ENCODE results near the gene DDX20.

The DDX20 gene

GRCh38 chr1:111777301-111777700 is 21.6 kb downstream of the DDX20 start:
- no peak for TF ChIP-seq CTCF (conservative IDR thresholded peaks at IDR 0.05; ENCODE audit: low read depth)
- ChIA-PET POLR2A (ENCODE audit: low non-redundant PET) (no interaction called here), CTCF (no interaction called here)
- no peak overlapping the region for H3K27ac ChIP-seq
- DNase-seq (ENCODE audit: low spot score): no peak

GRCh38 chr1:111778066-111778465 is 22.4 kb downstream of the DDX20 start:
- TF ChIP-seq CTCF (conservative IDR thresholded peaks at IDR 0.05; ENCODE audit: low read depth): no peak
- no peak for DNase-seq (ENCODE audit: low spot score)
- ChIA-PET CTCF (no interaction called here), POLR2A (ENCODE audit: low non-redundant PET) (no interaction called here)
- no peak overlapping the region for H3K27ac ChIP-seq

GRCh38 chr1:111778541-111779051 is 22.9 kb downstream of the DDX20 start:
- ChIA-PET POLR2A (ENCODE audit: low non-redundant PET) (no interaction called here), CTCF (no interaction called here)
- DNase-seq (ENCODE audit: low spot score): no peak

GRCh38 chr1:111779546-111779945 is 23.8 kb downstream of the DDX20 start:
- TF ChIP-seq CTCF (conservative IDR thresholded peaks at IDR 0.05; ENCODE audit: low read depth): no peak
- ChIA-PET POLR2A (ENCODE audit: low non-redundant PET) (no interaction called here), CTCF (no interaction called here)
- H3K27ac ChIP-seq: no peak overlapping the region
- DNase-seq (ENCODE audit: low spot score): no peak

More at GRCh38 chr1:111778541-111779051, 22.9 kb downstream of the DDX20 start:
- no peak overlapping the region for H3K27ac ChIP-seq
- no peak for TF ChIP-seq CTCF (conservative IDR thresholded peaks at IDR 0.05; ENCODE audit: low read depth)

GRCh38 chr1:111784273-111784901 is 28.7 kb downstream of the DDX20 start:
- H3K27ac ChIP-seq: no peak overlapping the region
- POLR2A ChIA-PET (ENCODE audit: low non-redundant PET): no interaction called here
- TF ChIP-seq CTCF (conservative IDR thresholded peaks at IDR 0.05; ENCODE audit: low read depth): no peak
- CTCF ChIA-PET: no interaction called here
- no peak for DNase-seq (ENCODE audit: low spot score)

GRCh38 chr1:111786669-111787207 is 31.0 kb downstream of the DDX20 start:
- TF ChIP-seq CTCF (conservative IDR thresholded peaks at IDR 0.05; ENCODE audit: low read depth): no peak
- ChIA-PET CTCF (interaction anchor here (0.7 kb wide), 1 partner anchor 12 kb away, joined by 3 read pairs; no protein-coding TSS in a partner anchor), POLR2A (ENCODE audit: low non-redundant PET) (no interaction called here)
- no peak for DNase-seq (ENCODE audit: low spot score)
- H3K27ac ChIP-seq: no peak overlapping the region

All from RWPE1 (cell line).